ENCODE results near the gene GPATCH8.
"Not testable (repeated sequence)": the region's sequence is repeated elsewhere in the genome, so short reads cannot be mapped to it uniquely, and the experiment has no call there.

The GPATCH8 gene

DNA sequence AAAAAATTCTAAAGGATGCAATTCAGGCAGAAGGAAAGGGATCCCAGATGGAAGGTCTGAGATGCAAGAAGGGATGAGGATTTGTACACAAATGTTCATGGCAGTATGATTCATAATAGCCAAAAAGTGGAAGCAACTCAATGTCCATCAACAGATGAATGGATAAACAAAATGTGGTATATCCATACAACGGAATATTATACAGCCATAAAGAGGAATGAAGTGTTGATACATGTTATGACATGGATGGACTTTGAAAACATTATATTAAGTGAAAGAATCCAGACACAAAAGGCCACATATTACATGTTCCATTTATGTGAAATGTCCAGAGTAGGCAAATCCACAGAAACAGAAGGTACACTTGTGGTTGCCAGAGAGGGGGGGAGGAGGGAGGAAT is 23.9 kb upstream of the GPATCH8 start:
- no peak for DNase-seq

DNA sequence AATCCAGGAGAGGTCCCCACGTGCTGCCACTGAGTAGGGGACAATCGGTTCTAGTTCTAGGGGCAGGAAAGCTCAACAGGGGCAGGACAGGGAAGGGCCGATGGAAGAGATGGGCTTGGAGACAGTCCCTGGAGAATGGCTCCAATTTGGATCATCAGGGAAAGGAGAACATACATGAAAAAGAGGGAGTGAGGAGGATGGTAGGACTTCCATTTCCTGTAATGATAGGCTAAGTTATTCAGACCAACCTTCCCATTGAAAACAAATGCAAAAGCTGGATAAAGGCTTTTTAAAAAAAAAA is 20.4 kb upstream of the GPATCH8 start:
- no peak for DNase-seq

DNA sequence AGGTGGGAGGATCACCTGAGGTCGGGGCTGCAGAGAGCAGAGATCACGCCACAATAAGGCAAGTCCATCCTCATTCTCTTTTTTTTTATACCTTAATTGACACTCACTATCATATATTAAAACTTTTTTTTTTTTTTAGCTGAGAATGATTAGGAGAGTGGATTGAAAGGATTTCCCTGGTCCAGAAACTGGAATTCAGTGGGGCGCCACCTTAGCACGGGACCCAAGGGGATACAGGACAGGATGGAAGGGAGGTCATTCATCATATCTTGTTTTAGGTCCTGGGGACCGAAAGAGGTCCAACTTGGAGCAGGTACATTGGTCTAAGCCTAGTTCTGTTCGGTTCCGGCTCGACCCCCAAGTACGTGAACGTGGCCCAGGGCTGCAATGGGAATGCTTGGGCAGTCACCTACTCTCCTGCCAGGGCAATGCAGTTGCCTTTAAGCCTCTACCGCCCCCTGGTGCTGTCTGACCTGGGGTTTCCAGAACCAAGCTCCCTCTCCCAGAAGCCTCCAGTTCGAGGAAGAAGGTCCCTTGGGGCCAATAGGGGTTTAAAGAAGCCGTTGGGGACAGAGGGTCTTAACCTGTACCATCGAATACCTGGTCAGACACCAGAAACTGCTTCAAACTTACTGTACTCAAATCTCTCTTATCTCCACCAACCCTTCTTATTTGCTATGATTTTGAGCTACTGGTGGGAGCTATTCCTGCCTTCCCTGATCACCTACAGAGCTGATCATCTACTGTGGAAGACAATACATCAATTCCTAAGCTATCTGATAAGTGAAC is 19.9 kb upstream of the GPATCH8 start:
- DNase-seq = peak; percentile 71 to 88 (median 80)

DNA sequence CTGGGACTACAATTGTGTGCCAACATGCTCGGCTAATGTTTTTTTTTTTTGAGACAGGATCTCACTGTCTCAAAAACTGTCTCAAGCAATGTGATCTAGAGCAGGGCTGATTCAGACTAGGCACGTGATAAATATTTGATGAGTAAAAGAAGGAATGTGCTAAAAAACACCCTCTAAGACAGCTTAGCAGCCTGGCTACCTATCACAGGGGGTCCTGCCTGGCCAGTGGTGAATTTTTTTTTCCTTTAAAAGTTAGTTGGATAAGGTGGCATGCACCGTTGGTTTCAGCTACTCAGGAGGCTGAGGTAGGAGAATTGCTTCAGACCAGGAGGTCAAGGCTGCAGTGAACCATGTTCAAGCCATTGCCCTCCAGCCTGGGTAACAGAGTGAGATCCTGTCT is 14.8 kb upstream of the GPATCH8 start:
- no peak for DNase-seq

DNA sequence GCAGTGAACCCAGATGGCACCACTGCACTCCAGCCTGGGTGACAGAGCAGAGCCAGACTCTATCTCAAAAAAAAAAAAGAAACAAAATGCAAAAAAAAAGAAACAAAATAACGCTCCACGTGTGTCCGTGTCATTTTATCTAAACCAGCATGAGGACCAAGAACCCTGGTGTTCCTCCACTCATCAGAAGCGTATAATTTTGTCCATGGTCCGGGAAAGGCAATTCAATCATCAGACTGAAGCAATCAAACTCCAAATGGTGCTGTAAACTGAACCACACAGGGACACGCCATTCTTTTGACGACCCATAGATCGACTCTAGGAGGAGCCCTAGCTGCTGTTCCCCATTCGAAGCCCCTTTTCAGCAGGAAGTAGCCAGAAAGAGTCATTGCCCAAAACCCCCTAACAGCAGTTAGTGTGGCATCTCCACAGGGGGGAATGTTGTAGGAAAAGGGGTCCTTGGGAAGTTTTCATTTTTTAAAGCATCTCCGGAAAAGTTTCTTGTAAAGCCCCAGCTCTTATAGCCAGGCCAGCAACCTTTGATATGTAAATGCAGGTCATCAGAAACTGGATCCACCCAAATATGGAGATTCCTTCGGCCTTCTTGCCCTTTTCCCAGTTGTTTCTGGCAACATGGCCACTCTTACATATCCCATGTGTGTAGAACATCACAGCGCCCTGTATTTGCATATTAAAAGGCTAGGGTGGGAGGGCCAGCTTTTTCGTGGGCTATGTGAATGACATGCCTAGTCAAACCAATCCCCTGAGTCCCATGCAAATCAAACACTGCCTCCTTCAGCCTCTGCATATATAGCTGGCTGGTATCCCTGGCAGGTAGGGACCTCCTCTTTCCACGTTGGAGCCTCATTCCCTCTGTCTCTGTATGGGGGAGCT is 8.3 kb upstream of the GPATCH8 start:
- peak in 3 of 4 experiments; percentile 11 to 38 (median 23) for DNase-seq

DNA sequence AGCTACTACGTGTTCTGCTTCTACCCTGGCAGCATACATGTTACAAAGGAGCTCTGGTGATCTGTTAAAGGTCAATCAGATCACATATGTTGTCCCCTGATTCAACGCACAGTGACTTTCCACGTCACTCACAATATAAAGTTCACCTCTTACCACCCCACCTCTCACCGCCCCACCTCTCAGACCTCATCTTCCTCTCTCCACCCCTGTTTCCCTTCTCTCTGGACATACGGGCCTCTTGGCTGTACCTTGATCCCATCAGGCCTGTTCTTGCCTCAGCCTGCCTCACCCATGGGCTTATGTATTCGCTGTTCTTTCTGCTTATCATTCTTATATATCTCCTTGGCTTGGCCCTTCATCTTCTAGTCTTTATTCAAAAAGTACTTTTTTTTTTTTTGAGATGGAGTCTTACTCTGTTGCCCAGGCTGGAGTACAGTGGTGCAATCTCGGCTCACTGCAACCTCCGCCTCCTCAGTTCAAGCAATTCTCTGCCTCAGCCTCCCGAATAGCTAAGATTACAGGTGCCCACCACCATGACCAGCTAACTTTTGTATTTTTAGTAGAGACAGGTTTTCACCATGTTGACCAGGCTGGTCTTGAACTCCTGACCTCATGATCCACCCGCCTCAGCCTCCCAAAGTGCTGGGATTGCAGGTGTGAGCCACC is 3.9 kb upstream of the GPATCH8 start:
- DNase-seq = not testable (repeated sequence)

DNA sequence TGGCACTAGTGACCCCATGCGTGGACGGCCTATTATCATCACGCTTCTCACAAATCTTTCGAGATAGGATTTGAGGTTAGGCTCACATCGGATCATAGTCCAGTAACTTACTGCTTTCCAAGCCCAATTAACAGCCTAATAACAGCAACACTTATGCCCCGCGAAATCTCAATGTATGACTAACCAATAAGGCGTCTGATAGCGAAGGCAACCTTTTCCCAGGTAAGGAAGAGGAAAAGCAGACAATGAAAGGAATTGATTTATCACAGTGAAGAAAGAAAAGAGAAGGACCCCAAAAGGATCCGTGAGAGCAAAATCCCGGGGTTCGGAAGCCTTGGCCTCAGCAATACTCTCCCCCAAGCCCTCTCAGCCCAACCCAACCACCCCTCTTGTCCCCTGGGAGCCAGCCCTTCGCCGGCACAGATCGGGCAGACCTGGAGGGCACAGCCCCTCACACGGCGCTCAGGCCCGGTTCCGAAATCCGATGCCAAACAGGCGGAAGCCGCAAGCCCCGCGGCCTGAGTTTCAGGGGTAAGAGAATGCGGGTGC is 534 bp downstream of the GPATCH8 start:
- DNase-seq = peak; percentile 3 to 22 (median 9)

DNA sequence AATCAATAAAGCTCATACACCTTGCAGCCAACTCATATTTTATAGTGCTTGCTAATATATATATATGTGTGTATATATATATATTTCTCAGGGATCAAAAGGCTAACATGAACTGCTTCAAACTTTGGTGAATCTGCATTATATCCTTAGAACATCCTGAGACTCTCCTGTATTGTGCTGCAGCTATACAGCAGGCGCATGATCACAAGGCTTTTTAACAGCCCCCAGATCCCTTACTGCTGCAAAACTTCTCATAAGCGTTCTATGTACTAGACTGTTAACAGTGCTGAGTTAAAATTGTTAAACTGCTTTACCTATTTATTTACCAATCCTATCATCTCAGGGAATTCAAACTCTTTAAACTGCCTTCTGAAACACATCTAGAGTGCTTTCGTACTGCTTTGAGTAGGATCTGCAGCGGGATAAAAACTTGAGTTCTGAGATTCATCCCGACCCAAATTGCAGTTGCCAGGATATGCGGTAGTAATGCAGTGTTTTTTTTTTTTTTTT is 1.3 kb downstream of the GPATCH8 start:
- peak in 3 of 4 experiments; percentile 7 to 22 (median 7) for DNase-seq

DNA sequence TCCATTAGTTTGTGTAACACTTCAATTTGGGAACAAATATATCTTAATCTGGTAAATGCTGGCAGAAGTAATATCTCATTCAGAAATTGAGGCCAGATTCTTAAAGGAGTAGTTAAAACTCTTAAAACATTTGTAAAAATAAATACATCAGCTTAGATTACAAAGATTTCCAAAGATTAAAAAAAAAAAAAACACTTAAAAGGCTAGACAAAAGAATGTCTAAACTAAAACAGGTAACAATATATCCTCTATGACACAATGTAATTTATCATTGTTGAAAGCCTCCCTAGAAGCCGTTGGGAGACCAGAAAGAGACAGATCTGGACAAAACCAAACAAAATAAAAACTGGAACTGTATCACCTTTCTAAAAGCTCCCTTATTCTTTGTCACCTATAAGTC is 3.5 kb downstream of the GPATCH8 start:
- no peak for DNase-seq

DNA sequence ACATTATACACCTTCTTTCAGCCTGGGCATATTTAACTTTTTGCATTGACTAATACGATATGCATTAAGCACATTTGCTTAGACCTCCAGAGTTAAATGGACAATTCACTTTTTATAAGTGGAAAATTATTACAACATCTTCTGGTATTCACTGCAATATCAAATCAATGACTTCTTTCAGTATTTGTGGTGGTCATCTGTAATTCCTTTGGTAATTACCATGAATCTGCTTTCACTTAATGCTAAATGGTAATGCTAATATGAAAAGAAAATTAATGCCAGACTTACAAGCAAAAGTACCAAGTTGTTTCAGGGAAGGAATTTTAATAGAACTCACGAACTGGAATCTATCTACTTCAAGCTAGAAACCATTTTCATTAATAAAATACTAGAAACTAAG is 6.4 kb downstream of the GPATCH8 start:
- DNase-seq = no peak

DNA sequence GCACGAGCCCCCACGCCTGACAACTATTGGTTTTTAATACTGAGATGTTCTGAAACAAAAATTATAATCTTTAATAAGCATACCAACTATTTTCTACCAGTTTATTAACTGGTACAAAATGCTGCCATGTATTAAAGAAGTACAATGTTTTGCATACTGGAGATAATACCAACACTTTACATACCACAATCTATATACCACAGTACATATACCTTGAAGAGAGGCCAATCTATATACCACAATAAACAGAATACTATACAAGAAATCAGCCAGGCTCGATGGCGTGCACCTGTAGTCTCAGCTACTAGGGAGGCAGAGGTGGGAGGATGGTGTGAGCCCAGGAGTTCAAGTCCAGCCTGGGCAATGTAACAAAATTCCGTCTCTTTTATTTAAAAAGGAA is 9.9 kb downstream of the GPATCH8 start:
- DNase-seq = no peak

DNA sequence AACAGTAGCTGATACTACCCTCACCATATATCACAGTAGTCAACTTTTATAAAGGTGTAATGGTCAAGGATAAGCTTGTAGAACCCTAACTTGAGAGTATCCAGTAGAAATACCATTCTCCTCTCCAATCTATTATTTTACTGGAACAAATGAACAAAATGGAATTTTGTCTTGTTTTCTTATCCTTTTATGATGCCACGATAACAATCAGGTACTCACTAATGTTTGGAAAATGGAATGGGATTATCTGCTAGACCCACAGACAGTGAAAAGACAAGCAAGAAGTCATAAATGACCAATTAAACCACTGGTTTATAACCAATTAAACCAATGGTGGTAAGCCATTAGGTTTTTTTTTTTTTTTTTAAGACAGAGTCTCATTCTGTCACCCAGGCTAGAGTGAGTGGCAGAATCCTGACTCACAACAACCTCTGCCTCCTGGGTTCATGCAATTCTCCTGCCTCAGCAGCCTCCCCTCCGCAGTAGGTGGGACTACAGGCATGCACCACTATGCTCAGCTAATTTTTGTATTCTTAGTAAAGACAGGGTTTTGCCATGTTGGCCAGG is 10.4 kb downstream of the GPATCH8 start:
- DNase-seq = no peak

DNA sequence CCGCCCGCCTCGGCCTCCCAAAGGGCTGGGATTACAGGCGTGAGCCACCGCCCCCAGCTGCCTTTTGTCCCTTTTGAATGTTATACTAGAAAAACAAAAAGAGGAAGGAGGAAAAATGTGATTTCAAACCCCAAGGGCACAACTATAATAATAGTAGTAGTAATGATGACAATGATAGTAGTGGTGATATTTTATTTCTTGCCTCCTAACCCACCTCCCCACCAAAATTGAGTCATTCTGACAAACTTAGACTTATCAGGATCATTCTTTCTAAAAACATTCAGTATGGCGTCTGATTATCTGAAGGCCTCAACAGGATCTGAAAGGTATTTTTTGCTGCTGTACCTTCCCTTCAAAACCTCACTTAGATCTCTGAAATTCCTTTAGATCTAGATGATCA is 13.6 kb downstream of the GPATCH8 start:
- DNase-seq = no peak

DNA sequence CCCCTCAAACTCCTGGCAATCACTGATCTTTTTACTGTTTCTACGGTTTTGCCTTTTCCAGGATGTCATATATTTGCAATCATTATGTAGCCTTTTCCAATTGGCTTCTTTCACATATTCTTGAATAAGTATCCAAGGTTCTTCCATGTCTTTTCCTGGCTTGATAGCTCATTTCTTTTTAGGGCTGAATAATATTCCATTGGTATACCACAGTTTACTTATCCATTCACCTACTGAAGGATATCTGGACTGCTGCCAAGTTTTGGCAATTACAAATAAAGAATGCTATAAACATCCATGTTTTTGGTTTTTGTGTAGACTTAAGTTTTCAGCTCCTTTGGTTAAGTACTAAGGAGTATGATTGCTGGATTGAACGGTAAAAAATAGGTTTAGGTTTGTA is 16.0 kb downstream of the GPATCH8 start:
- DNase-seq = no peak

DNA sequence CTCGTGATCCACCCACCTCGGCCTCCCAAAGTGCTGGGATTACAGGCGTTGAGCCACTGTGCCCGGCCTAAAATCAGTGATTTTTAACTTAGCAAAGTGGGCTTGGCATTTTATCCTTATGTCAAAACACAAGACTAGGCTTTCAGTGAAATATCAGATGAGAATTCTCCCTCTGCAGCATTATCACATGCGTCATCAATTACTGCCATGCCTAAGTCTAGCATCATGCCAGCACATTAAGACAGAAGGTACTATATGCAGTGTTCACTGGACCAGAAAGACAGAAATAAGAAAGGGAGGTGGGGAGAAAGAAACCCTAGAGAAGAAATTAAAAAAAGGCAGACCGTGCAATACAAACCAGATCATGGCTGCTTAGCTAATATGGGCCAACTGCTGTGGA is 29.8 kb downstream of the GPATCH8 start:
- DNase-seq = no peak

DNA sequence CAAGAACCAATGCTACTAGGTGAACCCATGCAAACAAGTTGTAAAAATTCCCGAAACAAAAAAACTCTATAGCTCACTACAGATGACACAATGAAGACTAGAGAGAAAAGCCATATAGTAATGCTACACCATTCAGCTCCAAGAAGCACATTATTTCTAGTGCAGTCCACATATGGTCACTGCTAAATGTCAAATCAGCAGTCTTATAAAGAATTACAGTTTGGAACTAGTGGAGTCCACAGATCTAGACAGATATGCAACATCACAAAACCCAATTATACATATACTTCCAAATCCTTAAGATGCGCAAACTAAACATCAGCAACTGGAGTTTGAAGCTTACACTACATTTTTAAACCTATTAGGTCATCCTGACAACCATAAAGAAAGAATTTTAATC is 33.5 kb downstream of the GPATCH8 start:
- DNase-seq = no peak

DNA sequence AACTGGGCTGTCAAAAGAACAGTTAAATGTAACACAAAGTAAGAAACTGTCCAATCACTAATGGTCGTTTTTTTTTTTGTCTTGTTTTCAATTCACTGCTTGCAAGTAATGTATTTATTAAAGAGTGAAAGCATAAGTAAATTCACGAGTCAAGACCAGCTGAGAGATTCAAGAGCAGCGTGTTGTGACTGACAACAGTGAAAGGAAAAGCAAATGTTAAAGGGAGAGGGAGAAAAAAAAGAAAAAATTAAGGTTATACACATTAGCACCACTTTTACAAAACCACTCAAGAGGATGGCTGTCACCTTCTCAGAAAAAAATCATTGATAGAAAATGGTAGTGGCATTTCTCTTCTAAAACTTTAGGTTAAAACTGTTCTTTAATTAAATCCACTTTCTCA is 36.1 kb downstream of the GPATCH8 start:
- no peak for DNase-seq

DNA sequence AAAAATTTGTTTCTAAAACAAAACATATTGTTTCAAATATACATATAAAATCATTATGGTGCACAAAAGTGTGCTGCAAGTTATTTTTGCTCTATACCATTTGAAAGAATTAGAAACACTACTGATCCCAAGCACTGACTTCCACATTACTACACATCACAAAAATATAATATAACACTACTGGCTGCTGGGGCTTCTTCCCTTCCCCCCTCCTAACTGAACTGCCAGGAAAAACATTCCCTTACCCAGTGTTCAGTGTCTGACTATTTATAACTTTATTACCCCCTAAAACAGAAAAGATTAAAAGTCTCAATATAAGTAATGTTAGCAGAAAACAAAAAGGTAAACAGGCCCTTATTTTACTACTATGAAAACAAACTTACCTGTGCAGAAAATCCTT is 36.9 kb downstream of the GPATCH8 start:
- no peak for DNase-seq

DNA sequence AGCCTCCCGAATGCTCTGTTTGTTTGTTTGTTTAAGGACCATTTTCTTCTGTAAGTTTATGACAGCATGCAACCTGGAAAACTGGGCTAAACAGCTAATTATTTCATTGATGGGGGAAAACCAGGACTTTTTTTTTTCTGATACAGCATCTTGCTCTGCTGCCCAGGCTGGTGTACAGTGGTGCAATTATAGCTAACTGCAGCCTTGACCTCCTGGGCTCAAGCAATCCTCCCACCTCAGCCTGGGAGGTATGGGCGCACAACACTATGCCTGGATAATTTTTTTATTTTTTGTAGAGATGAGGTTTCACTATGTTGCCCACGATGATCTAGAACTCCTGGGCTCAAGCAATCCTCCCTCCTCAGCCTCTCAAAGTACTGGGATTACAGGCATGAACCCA is 37.3 kb downstream of the GPATCH8 start:
- no peak for DNase-seq

DNA sequence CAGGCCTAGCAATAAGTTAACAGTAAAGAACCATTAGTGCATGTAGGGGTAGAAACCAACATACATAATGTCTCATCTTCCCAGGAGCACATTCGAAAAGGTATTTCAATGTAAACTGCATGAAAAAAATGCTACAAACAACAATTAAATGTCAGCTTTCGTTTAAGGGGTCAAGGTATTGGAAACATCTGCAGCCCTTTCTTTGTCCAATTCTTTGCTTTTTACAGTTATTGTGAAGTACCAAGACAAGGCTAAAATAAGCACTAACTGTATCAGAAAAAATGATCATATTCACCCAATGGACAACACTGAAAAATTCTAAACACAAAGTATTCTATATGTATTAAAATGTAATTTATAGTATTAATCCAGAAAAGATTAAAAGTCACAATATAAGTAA is 37.9 kb downstream of the GPATCH8 start:
- DNase-seq = no peak

DNA sequence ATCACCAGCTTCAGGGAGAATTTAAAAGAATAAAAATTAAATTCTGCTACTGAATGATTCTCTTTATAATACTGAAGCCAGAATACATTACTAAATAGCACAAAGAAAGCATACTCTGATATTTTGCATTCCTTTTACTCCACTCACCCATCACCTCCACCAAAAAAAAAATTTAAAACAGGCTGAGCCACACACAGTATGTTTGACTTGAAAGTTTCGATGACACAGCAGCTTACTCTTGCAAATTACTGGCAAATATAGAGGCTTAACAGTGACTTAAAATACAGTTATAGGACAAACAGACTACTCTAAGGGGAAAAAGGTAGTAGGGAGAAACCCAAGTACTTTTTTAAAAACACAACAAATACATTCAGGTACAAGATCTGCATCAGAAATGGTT is 39.2 kb downstream of the GPATCH8 start:
- DNase-seq = no peak

DNA sequence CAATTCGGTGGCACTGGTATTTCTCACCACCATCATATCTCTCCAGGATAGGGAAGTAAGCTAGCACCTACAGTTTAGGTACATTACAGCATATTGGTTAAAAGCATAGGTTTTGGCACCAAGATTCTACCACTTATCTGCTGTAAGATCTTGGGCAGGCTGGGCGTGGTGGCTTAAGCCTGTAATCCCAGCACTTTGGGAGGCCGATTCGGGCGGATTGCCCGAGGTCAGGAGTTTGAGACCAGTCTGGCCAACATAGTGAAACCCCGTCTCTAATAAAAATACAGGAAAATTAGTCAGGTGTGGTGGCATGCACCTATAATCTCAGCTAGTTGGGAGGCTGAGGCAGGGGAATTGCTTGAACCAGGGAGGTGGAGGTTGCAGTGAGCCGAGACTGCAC is 51.4 kb downstream of the GPATCH8 start:
- DNase-seq = no peak
